Measurements from ENCODE around the gene CYP17A1.
"Not testable (repeated sequence)": the region's sequence is repeated elsewhere in the genome, so short reads cannot be mapped to it uniquely, and the experiment has no call there.

CYP17A1 gene

GRCh38 chr10:102837230-102837721 is at the start of gene CYP17A1:
TSS of gene CYP17A1 (minus strand) at chr10:102837413. CDS start at chr10:102837361, 52 bp downstream.
- DNase-seq (ENCODE audit: low spot score): no peak

DNA sequence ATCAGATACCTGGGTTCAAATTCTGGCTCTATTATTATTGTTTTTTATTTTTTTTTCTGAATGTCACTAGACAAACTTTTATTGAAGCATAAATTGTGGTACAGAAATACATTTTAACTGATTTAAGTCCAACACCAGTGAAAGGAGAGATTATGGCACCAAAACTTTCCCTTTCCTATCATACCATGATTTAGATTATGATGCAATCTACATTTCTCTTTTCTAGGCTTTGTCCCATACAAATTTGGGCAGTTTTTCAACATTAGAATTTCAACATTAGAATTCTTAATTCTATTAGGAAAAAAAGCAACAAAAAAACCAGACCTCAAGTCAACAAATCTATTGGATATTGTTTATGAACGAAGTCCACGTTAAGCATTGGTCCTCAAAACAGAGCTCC is 43.0 kb upstream of the CYP17A1 start:
- no peak for DNase-seq (ENCODE audit: low spot score)

- DNase-seq (ENCODE audit: low spot score): no peak
These were observed 41.4 kb upstream of the CYP17A1 start for GRCh38 chr10:102878629-102879028.

DNA sequence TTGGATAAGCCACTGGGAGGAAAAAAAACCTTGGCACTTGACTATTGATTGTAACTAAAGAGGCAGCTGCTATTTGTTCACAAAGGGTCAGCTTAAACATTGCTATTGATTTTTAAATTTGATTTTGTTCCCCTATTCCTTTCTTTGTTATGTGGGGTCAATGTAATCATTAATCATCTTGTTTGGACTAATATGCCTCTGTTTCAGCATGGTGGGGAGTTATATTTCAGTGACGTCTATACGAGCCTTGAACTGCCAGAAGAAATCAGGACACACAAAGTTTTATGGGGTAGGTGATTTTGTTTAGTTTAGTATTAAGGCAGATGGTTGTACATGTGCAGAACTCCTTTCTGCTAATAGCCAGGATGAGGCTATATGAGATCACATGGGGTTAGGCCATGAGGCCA is 39.5 kb upstream of the CYP17A1 start:
- no peak for DNase-seq (ENCODE audit: low spot score)

DNA sequence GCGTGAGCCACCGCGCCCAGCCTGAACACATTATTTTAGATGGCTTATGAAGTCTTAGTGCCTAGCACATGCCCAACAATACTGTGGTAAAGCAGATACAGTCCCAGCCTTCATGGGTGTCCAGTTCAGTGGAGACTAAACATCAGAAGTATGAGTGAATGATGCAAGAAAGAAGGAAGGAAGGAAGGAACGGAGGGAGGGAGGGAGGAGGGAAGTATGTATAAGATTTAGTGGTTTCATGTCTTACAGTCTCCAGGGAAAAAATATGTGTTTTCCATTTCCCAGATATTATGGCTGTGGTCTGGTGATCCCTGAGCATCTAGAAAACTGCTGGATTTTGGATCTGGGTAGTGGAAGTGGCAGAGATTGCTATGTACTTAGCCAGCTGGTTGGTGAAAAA is 35.0 kb upstream of the CYP17A1 start:
- no peak for DNase-seq (ENCODE audit: low spot score)

DNA sequence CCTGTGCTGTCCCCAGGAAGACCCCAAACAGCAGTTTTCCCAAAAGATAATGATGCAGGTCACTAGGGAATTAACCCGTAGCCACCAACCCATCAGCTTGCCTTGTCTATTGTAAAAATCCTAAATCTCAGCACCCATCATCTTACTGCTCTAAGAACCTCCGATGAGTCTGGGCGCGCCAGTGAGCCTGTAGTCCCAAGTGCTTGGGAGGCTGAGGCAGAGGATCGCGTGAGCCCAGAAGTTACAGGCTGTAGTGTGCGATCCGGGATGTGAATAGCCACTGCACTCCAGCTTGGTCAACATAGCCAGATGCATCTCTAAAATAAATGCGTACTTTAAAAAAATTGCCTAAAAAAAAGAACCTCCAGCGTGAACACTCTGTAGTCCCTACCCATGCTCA is 33.0 kb upstream of the CYP17A1 start:
- DNase-seq (ENCODE audit: low spot score): no peak

DNA sequence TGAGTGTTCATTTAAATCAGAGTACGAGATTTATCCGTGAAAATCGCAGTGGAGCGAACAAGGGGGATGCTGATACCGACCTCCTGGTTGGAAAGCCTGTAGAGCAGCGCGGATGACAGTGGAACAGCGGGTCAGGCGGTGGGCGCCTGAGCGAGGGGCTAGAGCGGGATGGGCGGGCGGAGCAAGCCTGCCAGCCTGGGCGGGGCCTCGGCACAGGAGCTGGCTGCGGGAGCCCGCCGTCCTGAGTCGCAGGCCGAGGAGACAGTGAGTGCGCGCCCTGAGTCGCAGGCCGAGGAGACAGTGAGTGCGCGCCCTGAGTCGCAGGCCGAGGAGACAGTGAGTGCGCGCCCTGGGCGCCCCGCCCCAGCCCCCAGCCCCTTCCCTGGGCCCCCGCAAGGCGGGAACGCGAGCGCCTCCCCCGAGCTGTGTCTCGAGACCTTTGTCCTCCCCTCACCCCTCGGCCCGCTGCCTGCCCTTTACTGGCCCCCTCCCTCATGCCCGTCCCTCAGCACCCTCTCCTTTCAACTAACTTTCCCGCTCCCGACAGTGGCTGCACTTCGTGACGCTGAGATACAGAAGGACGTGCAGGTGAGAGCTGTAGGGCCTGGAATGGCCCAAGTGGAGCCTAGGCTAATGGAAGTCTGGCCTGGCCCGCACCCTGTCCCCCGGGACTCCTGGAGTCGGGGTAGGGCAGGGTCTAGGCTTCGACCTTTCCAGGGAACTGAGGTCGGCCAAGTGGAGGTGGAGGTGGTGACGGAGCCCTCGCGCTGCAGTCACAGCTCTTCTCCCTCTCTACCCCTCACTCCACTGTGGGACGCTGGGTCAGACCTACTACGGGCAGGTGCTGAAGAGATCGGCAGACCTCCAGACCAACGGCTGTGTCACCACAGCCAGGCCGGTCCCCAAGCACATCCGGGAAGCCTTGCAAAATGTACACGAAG is 32.3 kb upstream of the CYP17A1 start, which contains the start of gene AS3MT:
TSS of gene AS3MT (plus strand) at position 213 of the 941 bp plus-strand sequence. CDS start at position 336, 123 bp downstream.
- DNase-seq (ENCODE audit: low spot score): no peak

GRCh38 chr10:102868911-102869257 is 31.7 kb upstream of the CYP17A1 start:
- no peak for DNase-seq (ENCODE audit: low spot score)

DNA sequence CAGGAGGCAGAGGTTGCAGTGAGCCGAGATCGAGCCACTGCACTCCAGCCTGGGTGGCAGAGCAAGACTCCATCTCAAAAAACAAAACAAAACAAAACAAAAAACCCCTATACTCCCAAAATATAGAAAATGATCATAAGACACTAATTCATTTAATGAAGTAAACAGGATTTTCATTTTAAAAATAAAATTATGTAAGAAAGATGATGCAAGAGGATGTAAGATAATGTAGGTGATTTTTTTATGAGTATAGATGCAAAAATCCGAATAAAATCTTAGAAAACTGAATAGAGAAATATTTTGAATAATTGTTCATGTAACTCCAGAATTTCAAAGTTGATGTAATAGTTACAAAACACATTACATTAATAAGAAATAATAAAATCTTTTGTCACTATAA is 28.4 kb upstream of the CYP17A1 start:
- DNase-seq (ENCODE audit: low spot score): no peak

DNA sequence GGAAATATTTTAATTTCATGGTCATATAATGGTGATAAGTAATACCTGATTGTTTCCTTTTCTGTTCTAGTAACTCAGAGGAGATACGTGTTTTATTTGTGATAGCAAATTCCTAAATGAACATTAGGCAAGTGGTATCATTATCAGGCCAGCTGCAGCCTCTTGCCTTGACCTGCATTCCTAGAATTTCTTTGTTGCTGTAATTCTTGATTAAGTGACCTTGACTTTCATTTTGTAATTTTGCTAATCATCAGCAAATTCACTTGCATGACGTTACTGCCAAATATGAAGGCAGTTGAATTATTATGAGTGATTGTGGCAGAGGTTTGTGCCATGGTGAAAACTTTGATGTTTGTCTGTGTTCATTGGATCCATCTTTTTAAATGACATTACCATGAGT is 26.4 kb upstream of the CYP17A1 start:
- no peak for DNase-seq (ENCODE audit: low spot score)

DNA sequence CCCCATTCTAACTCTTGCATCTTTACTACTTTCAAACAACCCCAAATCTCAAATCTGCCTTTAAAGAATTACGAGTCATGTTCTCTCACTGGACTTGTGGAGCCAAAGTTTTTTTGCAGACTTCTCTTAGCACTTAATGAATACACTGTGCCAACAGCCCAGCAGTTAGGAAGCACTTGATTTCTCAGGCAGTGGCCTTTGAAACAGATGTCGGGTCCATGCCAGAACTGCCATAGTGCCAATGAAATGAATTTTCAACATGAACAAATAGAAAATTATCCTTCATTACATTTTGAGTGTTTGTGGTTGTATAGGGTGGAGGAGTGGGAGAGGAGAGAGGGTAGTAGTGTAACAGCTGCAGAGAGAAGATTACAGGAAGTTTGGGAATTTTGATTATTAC is 22.7 kb upstream of the CYP17A1 start:
- no peak for DNase-seq (ENCODE audit: low spot score)

- no peak for DNase-seq (ENCODE audit: low spot score)
These were observed 19.7 kb upstream of the CYP17A1 start for GRCh38 chr10:102856758-102857424.

GRCh38 chr10:102855731-102856436 is 18.7 kb upstream of the CYP17A1 start:
- not testable (repeated sequence) for DNase-seq (ENCODE audit: low spot score)

- not testable (repeated sequence) for DNase-seq (ENCODE audit: low spot score)
These were observed 16.0 kb upstream of the CYP17A1 start for GRCh38 chr10:102853237-102853636.

GRCh38 chr10:102850025-102850518 is 12.9 kb upstream of the CYP17A1 start:
- DNase-seq (ENCODE audit: low spot score): no peak

DNA sequence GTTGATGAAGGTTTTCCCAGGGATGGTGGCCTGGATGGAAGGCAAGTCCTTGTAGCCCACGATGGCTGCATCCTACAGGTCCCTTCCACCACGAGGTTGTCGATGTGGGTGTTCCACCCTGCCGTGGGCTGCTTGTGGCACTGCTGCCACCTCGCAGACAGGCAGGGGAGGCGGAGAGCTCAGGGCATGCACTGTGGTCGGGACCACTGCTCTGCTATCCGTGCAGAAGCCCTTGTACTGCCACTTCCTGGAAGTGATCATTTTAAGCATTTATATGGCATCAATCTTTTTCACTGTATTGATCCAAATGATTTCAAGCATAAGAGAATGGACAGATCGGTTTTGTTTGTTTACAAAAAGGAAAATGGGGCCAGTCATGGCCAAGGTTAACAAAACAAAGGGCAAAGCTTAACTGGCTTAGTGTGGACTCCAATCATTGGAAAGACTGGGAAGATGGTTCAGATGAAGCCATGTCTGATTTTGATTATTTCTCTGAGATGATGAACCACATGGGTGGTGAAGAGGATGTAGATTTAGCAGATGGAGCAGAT is 8.2 kb upstream of the CYP17A1 start:
- DNase-seq (ENCODE audit: low spot score): no peak

- not testable (repeated sequence) for DNase-seq (ENCODE audit: low spot score)
These were observed 7.1 kb upstream of the CYP17A1 start for GRCh38 chr10:102844190-102844776.

GRCh38 chr10:102843139-102843538 is 5.9 kb upstream of the CYP17A1 start:
- not testable (repeated sequence) for DNase-seq (ENCODE audit: low spot score)

- DNase-seq (ENCODE audit: low spot score): no peak
These were observed 4.7 kb upstream of the CYP17A1 start for GRCh38 chr10:102841827-102842345.

- not testable (repeated sequence) for DNase-seq (ENCODE audit: low spot score)
These were observed 1.2 kb upstream of the CYP17A1 start for GRCh38 chr10:102838276-102838927.
